ENCODE measurements around the gene CHURC1. TPM values are rescaled to one million over a fixed set of nuclear protein-coding genes. Genes with fewer than 3 reads are reported as not detected.

The CHURC1 gene
- total and polyA plus RNA-seq, 2 of the 13 experiments (the other 11 are each of a cell fraction or from before 2014, with no cell fraction given) = 41.1 to 74.4 TPM

GRCh38 chr14:64940336-64940910 is 26.2 kb downstream of the CHURC1 start (continued):
- TF ChIP-seq ZFP37 (CRISPR knock-in tag; IDR thresholded peaks at IDR 0.05; ENCODE audit: borderline replicate concordance) (no peak), ZC3H4 (CRISPR knock-in tag; IDR thresholded peaks at IDR 0.05; ENCODE audit: borderline replicate concordance) (0 out of 2 replicates have a peak, but pooled peaks have one; percentile 45), ZNF552 (CRISPR knock-in tag; IDR thresholded peaks at IDR 0.05; ENCODE audit: borderline replicate concordance) (no peak), ZNF225 (CRISPR knock-in tag; IDR thresholded peaks at IDR 0.05) (no peak), ZNF460 (CRISPR knock-in tag; IDR thresholded peaks at IDR 0.05; ENCODE audit: borderline replicate concordance) (no peak), ATAD3A (CRISPR knock-in tag; IDR thresholded peaks at IDR 0.05) (no peak), REPIN1 (CRISPR knock-in tag; IDR thresholded peaks at IDR 0.05; ENCODE audit: borderline replicate concordance, low read depth) (0 out of 2 replicates have a peak, but pooled peaks have one; percentile 9), ZBED4 (CRISPR knock-in tag; IDR thresholded peaks at IDR 0.05; ENCODE audit: borderline replicate concordance) (no peak), RBM22 (optimal IDR thresholded peaks at IDR 0.05; ENCODE audit: low read length) (peak; percentile 81), ZNF317 (CRISPR knock-in tag; IDR thresholded peaks at IDR 0.05) (peak; percentile 56; the same call in 1 of the 2 replicates), FOXO1 (CRISPR knock-in tag; IDR thresholded peaks at IDR 0.05) (no peak), MTERF4 (CRISPR knock-in tag; IDR thresholded peaks at IDR 0.05) (no peak), MTF2 (CRISPR knock-in tag; IDR thresholded peaks at IDR 0.05; ENCODE audit: borderline replicate concordance) (no peak), POLR2G (IDR thresholded peaks at IDR 0.05; ENCODE audit: low read depth, low read length) (peak; percentile 39; the same call in 1 of the 2 replicates), RBFOX2 (IDR thresholded peaks at IDR 0.05; ENCODE audit: low read depth, low read length) (peak; percentile 71)
- TF ChIP-seq, protein P1, sequence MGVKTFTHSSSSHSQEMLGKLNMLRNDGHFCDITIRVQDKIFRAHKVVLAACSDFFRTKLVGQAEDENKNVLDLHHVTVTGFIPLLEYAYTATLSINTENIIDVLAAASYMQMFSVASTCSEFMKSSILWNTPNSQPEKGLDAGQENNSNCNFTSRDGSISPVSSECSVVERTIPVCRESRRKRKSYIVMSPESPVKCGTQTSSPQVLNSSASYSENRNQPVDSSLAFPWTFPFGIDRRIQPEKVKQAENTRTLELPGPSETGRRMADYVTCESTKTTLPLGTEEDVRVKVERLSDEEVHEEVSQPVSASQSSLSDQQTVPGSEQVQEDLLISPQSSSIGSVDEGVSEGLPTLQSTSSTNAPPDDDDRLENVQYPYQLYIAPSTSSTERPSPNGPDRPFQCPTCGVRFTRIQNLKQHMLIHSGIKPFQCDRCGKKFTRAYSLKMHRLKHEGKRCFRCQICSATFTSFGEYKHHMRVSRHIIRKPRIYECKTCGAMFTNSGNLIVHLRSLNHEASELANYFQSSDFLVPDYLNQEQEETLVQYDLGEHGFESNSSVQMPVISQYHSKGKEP (CRISPR knock-in tag; IDR thresholded peaks at IDR 0.05) = no peak
